22Rv1 (cell line): ENCODE results near the gene TBC1D13.

Experiments
- ZFX ChIP-seq: fragments of 450-650 bp; IDR thresholded peaks from 2 replicates; pipeline ENCODE4 v1.6.1; 2017; ENCODE audit warnings: antibody characterized with exemption, borderline replicate concordance
- TF ChIP-seq, protein P1 (sequence below): fragments of 450-650 bp; IDR thresholded peaks from 2 replicates; pipeline ENCODE4 v1.5.1; 2017; ENCODE audit warnings: mild to moderate bottlenecking

GRCh38 chr9:128825923-128826700 lies 39.1 kb downstream of the TBC1D13 start:
- TF ChIP-seq, protein P1, sequence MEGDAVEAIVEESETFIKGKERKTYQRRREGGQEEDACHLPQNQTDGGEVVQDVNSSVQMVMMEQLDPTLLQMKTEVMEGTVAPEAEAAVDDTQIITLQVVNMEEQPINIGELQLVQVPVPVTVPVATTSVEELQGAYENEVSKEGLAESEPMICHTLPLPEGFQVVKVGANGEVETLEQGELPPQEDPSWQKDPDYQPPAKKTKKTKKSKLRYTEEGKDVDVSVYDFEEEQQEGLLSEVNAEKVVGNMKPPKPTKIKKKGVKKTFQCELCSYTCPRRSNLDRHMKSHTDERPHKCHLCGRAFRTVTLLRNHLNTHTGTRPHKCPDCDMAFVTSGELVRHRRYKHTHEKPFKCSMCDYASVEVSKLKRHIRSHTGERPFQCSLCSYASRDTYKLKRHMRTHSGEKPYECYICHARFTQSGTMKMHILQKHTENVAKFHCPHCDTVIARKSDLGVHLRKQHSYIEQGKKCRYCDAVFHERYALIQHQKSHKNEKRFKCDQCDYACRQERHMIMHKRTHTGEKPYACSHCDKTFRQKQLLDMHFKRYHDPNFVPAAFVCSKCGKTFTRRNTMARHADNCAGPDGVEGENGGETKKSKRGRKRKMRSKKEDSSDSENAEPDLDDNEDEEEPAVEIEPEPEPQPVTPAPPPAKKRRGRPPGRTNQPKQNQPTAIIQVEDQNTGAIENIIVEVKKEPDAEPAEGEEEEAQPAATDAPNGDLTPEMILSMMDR = no peak
- no peak for TF ChIP-seq ZFX
